ENCODE results near the gene ZBTB47. TPM values are rescaled to one million over a fixed set of nuclear protein-coding genes. Genes with fewer than 3 reads are reported as not detected.

The ZBTB47 gene
- total RNA-seq, 1 donor from 2014 or later = 12.2 TPM

- DNase-seq (ENCODE audit: low read depth in 2 of 2) = no peak
These were observed 44.9 kb downstream of the ZBTB47 start for GRCh38 chr3:42698216-42698910.

- no peak for DNase-seq (ENCODE audit: low read depth in 2 of 2)
These were observed 45.4 kb downstream of the ZBTB47 start for GRCh38 chr3:42698911-42699230.

- no peak for DNase-seq (ENCODE audit: low read depth in 2 of 2)
These were observed 46.0 kb downstream of the ZBTB47 start for GRCh38 chr3:42699511-42699971.

GRCh38 chr3:42700366-42701288 is 47.1 kb downstream of the ZBTB47 start:
- DNase-seq (ENCODE audit: low read depth in 2 of 2) = no peak

GRCh38 chr3:42701371-42702065 is 48.0 kb downstream of the ZBTB47 start:
- peak in 1 of 2 donors; percentile 29 for DNase-seq (ENCODE audit: low read depth in 2 of 2)

- DNase-seq (ENCODE audit: low read depth in 2 of 2) = no peak
These were observed 48.8 kb downstream of the ZBTB47 start, which contains the start of gene HHATL for GRCh38 chr3:42702066-42702951. TSS of gene HHATL (minus strand) at chr3:42702798. CDS start at chr3:42700826, 1,972 bp downstream.

- no peak for DNase-seq (ENCODE audit: low read depth in 2 of 2)
These were observed 49.6 kb downstream of the ZBTB47 start for GRCh38 chr3:42702982-42703694.

GRCh38 chr3:42703695-42704025 is 50.2 kb downstream of the ZBTB47 start:
- no peak for DNase-seq (ENCODE audit: low read depth in 2 of 2)

GRCh38 chr3:42704136-42704841 is 50.8 kb downstream of the ZBTB47 start:
- DNase-seq (ENCODE audit: low read depth in 2 of 2) = no peak

GRCh38 chr3:42705058-42705767 is 51.7 kb downstream of the ZBTB47 start:
- no peak for DNase-seq (ENCODE audit: low read depth in 2 of 2)

- no peak for DNase-seq (ENCODE audit: low read depth in 2 of 2)
These were observed 52.6 kb downstream of the ZBTB47 start for GRCh38 chr3:42705962-42706585.

GRCh38 chr3:42706721-42707619 is 53.5 kb downstream of the ZBTB47 start:
- DNase-seq (ENCODE audit: low read depth in 2 of 2) = no peak

GRCh38 chr3:42707620-42708355 is 54.3 kb downstream of the ZBTB47 start:
- no peak for DNase-seq (ENCODE audit: low read depth in 2 of 2)

GRCh38 chr3:42708611-42709151 is 55.2 kb downstream of the ZBTB47 start:
- no peak for DNase-seq (ENCODE audit: low read depth in 2 of 2)

- DNase-seq (ENCODE audit: low read depth in 2 of 2) = no peak
These were observed 56.1 kb downstream of the ZBTB47 start for GRCh38 chr3:42709621-42710020.

GRCh38 chr3:42710323-42711021 is 57.0 kb downstream of the ZBTB47 start:
- no peak for DNase-seq (ENCODE audit: low read depth in 2 of 2)
